BLaER1 treated with 17β-estradiol and CSF1 and Interleukin-3, amounts not matched to agents 10 nM and 100 nM (cell line): ENCODE results near the gene CLEC19A.

Source experiments
- H3K27ac ChIP-seq, 11 experiments: shearing (Covaris generic); formaldehyde crosslinking; 2 replicates each; pipeline ENCODE4 v1.8.1; 2022
- H3K27me3 ChIP-seq, 11 experiments: shearing (Covaris generic); formaldehyde crosslinking; 2 replicates each; pipeline ENCODE4 v1.8.1; 2022
- H3K36me3 ChIP-seq, 11 experiments: shearing (Covaris generic); formaldehyde crosslinking; 2 replicates each; pipeline ENCODE4 v1.8.1; 2022
- H3K4me1 ChIP-seq, 10 experiments: shearing (Covaris generic); formaldehyde crosslinking; 2 replicates each; pipeline ENCODE4 v1.8.1; 2022
- H3K4me2 ChIP-seq, 11 experiments: shearing (Covaris generic); formaldehyde crosslinking; 2 replicates each; pipeline ENCODE4 v1.8.1; 2022
- H3K4me3 ChIP-seq, 10 experiments: shearing (Covaris generic); formaldehyde crosslinking; 2 replicates each; pipeline ENCODE4 v1.8.1; 2022
- H3K9ac ChIP-seq, 11 experiments: shearing (Covaris generic); formaldehyde crosslinking; 2 replicates each; pipeline ENCODE4 v1.8.1; 2022
- H3K9me3 ChIP-seq, 11 experiments: shearing (Covaris generic); formaldehyde crosslinking; replicated peaks in 1 of 11; 2 replicates each; pipeline ENCODE4 v1.8.1; 2022
- H4K20me1 ChIP-seq, 11 experiments: shearing (Covaris generic); formaldehyde crosslinking; 2 replicates each; pipeline ENCODE4 v1.8.1; 2022
- Cebpa-rat ChIP-seq, 11 experiments: shearing (Covaris generic); IDR thresholded peaks; 2 replicates each; pipeline ENCODE4 v1.8.1; 2022

Gene CLEC19A

DNA sequence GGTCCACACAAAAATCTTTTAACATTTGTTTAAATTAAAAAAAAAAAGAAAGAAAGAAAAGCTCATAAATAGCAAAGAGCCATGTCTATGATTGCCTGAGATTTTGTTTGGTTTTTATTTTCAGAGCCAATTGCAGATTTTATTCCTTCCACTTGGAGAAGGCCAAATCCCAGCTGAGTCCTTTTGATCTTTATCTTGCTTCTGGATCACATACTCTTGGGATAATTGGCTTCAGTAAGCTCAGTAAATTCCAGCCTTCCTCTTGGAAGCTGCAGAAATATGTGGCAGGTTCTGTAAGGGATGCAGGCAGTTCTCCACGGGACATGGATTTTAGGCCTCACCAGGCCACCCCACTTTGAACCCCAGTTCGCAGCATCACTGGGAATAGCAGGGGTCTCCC is 68.8 kb downstream of the CLEC19A start:
- H3K4me1 ChIP-seq = peaks cover 0 to 13% (median 7%) of the 10 kb centered on the region in 10 experiments; a peak in 9 of 20 replicates
- H3K27me3 ChIP-seq = no peaks in the 10 kb centered on the region
- no peak overlapping the region for H3K4me3 ChIP-seq
- no peak overlapping the region for H3K27ac ChIP-seq
- no peak for TF ChIP-seq Cebpa-rat (IDR thresholded peaks at IDR 0.05)
- H3K9ac ChIP-seq = no peak overlapping the region
- no peak overlapping the region for H3K4me2 ChIP-seq
- no peaks in the 10 kb centered on the region for H4K20me1 ChIP-seq
- no peaks in the 10 kb centered on the region for H3K36me3 ChIP-seq
- H3K9me3 ChIP-seq = no peaks in the 10 kb centered on the region

GRCh38 chr16:19356024-19356952 is 70.8 kb downstream of the CLEC19A start:
- peaks cover 0 to 13% (median 7%) of the 10 kb centered on the region in 10 experiments; a peak in 9 of 20 replicates for H3K4me1 ChIP-seq
- peak overlapping the region in 4 of 11 experiments; percentile 8 to 38 (median 20); a peak in 8 of 22 replicates for H3K4me2 ChIP-seq
- H3K27ac ChIP-seq = no peak overlapping the region
- H3K9me3 ChIP-seq = peaks cover 0 to 4% (median 0%) of the 10 kb centered on the region in 11 experiments; a peak in 2 of 22 replicates
- H4K20me1 ChIP-seq = no peaks in the 10 kb centered on the region
- no peak overlapping the region for H3K4me3 ChIP-seq
- no peaks in the 10 kb centered on the region for H3K27me3 ChIP-seq
- H3K9ac ChIP-seq = no peak overlapping the region
- no peak for TF ChIP-seq Cebpa-rat (IDR thresholded peaks at IDR 0.05)
- H3K36me3 ChIP-seq = no peaks in the 10 kb centered on the region

DNA sequence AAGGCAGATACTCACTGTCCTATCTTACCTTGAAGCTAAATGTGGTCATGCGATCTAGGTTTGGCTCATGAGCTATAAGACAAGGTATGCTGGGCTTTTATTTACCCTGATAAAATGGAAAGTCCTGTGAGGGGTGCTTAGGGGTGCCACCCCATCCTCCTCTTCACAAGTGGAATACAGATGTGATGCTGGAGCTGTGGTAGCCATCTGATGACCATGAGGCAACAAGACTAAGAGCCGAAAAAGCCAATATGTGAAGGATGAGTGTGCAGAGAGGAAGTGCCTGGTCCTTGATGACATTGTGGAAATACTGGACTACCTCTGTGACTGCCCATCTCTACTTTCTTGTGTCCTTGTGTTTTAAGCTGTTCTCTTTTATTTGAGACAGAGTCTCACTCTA is 74.0 kb downstream of the CLEC19A start:
- Histone ChIP-seq H3K9me3 (peaks cover 0 to 4% (median 0%) of the 10 kb centered on the region in 11 experiments; a peak in 2 of 22 replicates), H4K20me1 (no peaks in the 10 kb centered on the region), H3K36me3 (no peaks in the 10 kb centered on the region), H3K4me2 (no peak overlapping the region), H3K27ac (no peak overlapping the region), H3K4me3 (no peak overlapping the region), H3K27me3 (no peaks in the 10 kb centered on the region), H3K9ac (no peak overlapping the region), H3K4me1 (peaks cover 0 to 13% (median 7%) of the 10 kb centered on the region in 10 experiments; a peak in 9 of 20 replicates)
- TF ChIP-seq Cebpa-rat (IDR thresholded peaks at IDR 0.05) = no peak
